Activated T-helper 1 cell treated with anti-CD3 and anti-CD28 coated beads, Interleukin-12 subunit alpha, Interleukin-12 subunit beta, Interleukin-2, Interleukin-4 antibody, amounts not matched to agents 30 ng/mL and 10 ng/mL and 1 ng/mL, durations not matched to agents 14 hours and 24 hours and 36 hours (primary cell): ENCODE data around the gene SAMD11. TPM values are rescaled to one million over a fixed set of nuclear protein-coding genes. Genes with fewer than 3 reads are reported as not detected.
"Not testable (repeated sequence)": the region's sequence is repeated elsewhere in the genome, so short reads cannot be mapped to it uniquely, and the experiment has no call there.

ENCODE experiments used
- DNase-seq: peaks from one replicate; pipeline ENCODE4 v3.0.0; 2021; ENCODE audit warnings: low spot score
- H3K27ac Mint-ChIP-seq: one replicate; pipeline ENCODE4 v1.8.0; 2021; ENCODE audit warnings: mild to moderate bottlenecking, mixed read lengths
- H3K27me3 Mint-ChIP-seq: one replicate; pipeline ENCODE4 v1.8.0; 2022; ENCODE audit warnings: mild to moderate bottlenecking, moderate library complexity, mixed read lengths; ENCODE audit not compliant: insufficient read depth
- H3K36me3 Mint-ChIP-seq: one replicate; pipeline ENCODE4 v1.8.0; 2021; ENCODE audit warnings: low read depth, mixed read lengths
- H3K4me1 Mint-ChIP-seq: one replicate; pipeline ENCODE4 v1.8.0; 2021; ENCODE audit warnings: low read depth, mixed read lengths
- H3K4me3 Mint-ChIP-seq: one replicate; pipeline ENCODE4 v1.8.0; 2021; ENCODE audit warnings: mild to moderate bottlenecking, moderate library complexity, mixed read lengths
- H3K9me3 Mint-ChIP-seq: one replicate; pipeline ENCODE4 v1.8.0; 2021; ENCODE audit warnings: mixed read lengths
- intact Hi-C: fragments of 100-400 bp; cut with micrococcal nuclease; formaldehyde crosslinking; loops from one replicate; pipeline ENCODE4 v1.15.1; 2024
- total RNA-seq: library from RNA; stranded (reverse); gene quantifications from 2 replicates; pipeline ENCODE4 v1.2.3, GENCODE V29; 2022

The SAMD11 gene
- total RNA-seq, 1 donor from 2014 or later: not detected

DNA sequence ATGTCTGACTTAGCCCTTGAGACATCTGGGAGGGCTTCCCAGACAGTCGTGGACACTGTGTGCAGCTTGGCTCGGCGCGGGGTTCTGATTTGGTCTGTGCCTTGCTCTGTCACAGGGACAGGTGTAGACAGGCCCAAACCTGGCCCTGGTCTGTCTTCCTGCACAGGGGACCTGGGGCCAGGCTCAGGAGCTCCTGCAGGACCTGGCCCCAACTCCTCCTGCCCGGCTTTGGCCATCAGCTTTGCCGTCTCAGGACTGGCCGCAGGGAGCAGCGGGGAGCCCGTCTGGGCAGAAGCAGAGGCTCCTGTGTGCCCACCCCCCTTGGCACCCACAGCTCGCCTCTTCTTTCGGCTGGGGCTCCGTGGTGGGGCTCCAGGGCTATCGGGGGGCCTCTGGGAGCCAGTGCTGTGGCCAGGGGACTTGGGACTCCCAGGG, 56.4 kb downstream of the SAMD11 start:
- intact Hi-C loops: loop anchor here (5.0 kb wide), 1 partner anchor 312 kb away; no protein-coding TSS in a partner anchor
- Mint-ChIP-seq H3K9me3 (no peaks in the 10 kb centered on the region), H3K4me1 (no peaks in the 10 kb centered on the region), H3K36me3 (no peaks in the 10 kb centered on the region), H3K4me3 (no peak overlapping the region), H3K27ac (no peak overlapping the region), H3K27me3 (peaks cover 15% of the 10 kb centered on the region)
- DNase-seq: no peak

DNA sequence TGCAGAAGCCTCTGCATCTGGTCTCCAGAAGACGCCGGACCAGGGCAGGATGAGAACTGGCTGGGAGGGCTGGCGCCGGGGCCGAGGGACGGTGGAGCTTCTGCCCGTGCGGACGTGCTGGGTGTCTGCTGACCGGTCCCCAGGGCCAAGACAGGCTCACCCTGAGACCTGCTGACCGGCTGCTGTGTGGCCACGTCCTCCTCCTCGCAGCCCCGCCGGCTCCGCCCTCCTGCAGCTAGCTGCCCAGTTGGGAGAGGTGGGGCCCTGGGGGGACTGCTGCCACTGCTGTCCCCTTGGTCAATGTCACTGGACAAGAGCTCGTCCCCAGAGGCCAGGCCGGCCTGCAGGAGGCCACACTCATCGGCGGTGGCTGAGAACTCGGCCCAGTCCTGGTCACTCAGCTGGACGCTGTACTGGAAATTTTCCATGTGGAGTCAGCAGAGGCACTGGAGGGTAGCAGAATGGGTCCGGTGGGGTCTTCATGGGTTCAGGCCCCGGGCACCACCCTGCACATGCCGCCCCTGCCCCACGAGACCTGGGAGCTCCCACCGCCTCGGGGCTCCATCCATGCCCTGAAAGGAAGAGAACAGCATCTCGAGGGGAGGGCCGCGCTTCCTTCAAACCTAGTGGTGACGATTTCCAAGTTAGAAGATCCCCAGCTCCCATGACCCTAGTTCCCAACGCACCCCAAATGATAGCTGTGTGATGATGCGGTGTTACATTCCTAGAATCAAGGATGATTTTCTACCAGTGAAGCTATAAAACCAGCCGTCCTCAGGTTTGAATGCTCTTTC, 57.1 kb downstream of the SAMD11 start:
- Mint-ChIP-seq H3K4me3 (no peak overlapping the region), H3K27me3 (peaks cover 13% of the 10 kb centered on the region), H3K36me3 (no peaks in the 10 kb centered on the region), H3K9me3 (no peaks in the 10 kb centered on the region), H3K4me1 (no peaks in the 10 kb centered on the region), H3K27ac (no peak overlapping the region)
- intact Hi-C loops: loop anchor here (5.0 kb wide), 1 partner anchor 312 kb away; no protein-coding TSS in a partner anchor
- DNase-seq: no peak

DNA sequence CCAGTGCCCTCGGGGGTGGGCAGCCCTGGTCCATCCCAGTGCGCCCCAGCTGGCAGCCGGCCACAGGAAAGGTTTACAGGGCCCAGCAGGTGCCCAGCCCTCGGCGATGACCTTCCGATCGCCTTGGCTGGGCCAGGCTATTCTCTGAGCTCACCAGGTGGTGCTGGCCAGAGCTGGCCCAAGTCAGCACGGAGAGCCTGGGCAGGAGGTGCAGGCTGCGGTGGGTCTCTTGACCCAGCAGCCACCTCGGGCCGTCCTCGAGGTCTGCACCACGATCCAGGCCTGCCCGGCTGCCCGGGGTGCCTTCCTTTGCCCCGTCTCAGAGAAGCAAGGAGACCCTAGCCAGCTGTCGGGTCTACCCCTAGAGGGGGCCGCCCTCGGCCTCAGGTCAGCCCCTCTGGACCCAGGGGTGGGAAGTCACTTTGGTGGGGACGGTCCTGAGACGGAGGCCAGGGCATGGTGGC, 57.8 kb downstream of the SAMD11 start:
- no peak overlapping the region for H3K4me3 Mint-ChIP-seq
- no peaks in the 10 kb centered on the region for H3K9me3 Mint-ChIP-seq
- intact Hi-C loops: loop anchor here (5.0 kb wide), 1 partner anchor 311 kb away; no protein-coding TSS in a partner anchor
- DNase-seq: no peak
- H3K4me1 Mint-ChIP-seq: no peaks in the 10 kb centered on the region
- H3K27me3 Mint-ChIP-seq: peaks cover 13% of the 10 kb centered on the region
- no peak overlapping the region for H3K27ac Mint-ChIP-seq
- H3K36me3 Mint-ChIP-seq: no peaks in the 10 kb centered on the region

DNA sequence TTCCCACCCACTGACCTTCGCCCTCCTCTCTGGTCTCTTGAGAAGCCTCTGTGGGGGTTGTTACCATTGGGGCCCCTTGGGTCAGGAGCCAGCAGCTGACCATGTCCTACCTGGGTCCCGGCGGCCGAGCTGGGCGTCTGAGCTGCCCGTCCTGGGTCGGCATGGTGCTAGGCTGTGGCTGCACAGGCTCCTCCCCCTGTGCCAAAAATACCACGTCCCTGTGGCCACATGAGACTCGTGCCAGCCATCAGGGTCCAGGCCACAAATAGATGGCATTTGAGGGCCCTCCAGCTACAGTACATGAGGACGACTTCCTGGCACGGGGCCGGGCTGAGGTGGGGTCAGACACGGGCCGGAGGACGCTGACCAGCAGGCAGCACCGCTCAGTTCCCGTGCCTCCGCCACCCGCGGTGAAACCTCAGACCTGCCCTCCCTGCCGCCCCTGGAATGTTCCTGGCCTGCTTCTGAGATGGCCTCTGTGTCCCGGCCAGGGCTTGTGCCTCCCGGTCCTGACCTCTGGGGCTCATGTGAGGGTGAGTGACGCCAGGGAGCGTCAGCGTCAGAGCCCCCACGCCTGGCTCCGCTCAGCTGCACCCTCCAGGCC, 58.3 kb downstream of the SAMD11 start, which contains the start of gene PERM1:
PERM1 (minus strand) TSS at position 139 of the 604 bp plus-strand sequence. CDS start 1,064 bp downstream, outside the sequence.
- intact Hi-C loops: loop anchor here (5.0 kb wide), 1 partner anchor 310 kb away; no protein-coding TSS in a partner anchor
- Mint-ChIP-seq H3K4me1 (no peaks in the 10 kb centered on the region), H3K4me3 (no peak within 1 kb of the TSS), H3K27ac (no peak within 1 kb of the TSS), H3K27me3 (peaks cover 13% of the 10 kb centered on the region), H3K36me3 (no peaks in the 10 kb centered on the region), H3K9me3 (no peaks in the 10 kb centered on the region)
- DNase-seq: no peak

DNA sequence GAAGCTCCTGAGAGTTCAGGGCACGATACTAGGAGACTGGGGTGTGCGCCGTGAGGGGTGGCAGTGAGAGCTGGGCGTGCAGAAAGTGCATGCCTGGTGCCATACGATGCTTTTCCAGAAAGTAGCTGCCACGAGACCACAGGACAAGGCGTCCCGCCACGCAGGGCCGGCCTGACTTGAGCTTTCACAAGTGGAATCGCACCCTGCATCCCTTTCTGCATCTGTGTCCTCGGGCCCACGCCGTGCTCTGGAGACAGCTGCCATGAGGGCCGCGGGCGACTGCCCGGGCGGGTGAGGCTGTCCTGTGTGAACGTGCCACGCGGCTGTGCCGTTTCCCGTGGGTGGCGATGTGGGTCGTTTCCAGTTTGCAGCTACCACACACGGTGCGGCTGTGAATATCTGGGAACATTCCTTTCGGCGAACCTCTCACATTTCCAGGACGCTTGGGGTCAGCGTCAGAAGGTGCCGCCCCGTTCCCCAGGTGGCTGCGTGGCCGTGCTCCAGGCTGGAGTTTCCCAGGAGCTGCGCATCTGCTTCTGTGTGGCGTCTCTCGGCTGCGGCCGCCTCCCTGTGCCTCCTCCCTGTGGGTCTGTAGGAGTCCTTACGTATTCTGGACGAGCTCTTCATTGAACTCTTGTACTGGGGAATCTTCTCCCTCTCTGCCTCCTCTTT, 59.2 kb downstream of the SAMD11 start:
- peaks cover 13% of the 10 kb centered on the region for H3K27me3 Mint-ChIP-seq
- DNase-seq: no peak
- intact Hi-C loops: loop anchor here (5.0 kb wide), 1 partner anchor 309 kb away; no protein-coding TSS in a partner anchor
- no peaks in the 10 kb centered on the region for H3K36me3 Mint-ChIP-seq
- H3K27ac Mint-ChIP-seq: no peak overlapping the region
- no peaks in the 10 kb centered on the region for H3K9me3 Mint-ChIP-seq
- H3K4me1 Mint-ChIP-seq: no peaks in the 10 kb centered on the region
- no peak overlapping the region for H3K4me3 Mint-ChIP-seq

GRCh38 chr1:983798-984475, 60.2 kb downstream of the SAMD11 start:
- Mint-ChIP-seq H3K4me1 (no peaks in the 10 kb centered on the region), H3K36me3 (no peaks in the 10 kb centered on the region), H3K27ac (no peak overlapping the region), H3K4me3 (no peak overlapping the region), H3K27me3 (peaks cover 19% of the 10 kb centered on the region), H3K9me3 (no peaks in the 10 kb centered on the region)
- DNase-seq: peak; percentile 43
- intact Hi-C loops: loop anchor here (1.0 to 5.0 kb wide), 3 partner anchors 17 to 308 kb away; partner anchors contain the start of gene HES4

GRCh38 chr1:984476-984814, 60.7 kb downstream of the SAMD11 start:
- Mint-ChIP-seq H3K27me3 (peaks cover 24% of the 10 kb centered on the region), H3K27ac (no peak overlapping the region), H3K4me3 (no peak overlapping the region), H3K36me3 (no peaks in the 10 kb centered on the region), H3K9me3 (no peaks in the 10 kb centered on the region), H3K4me1 (no peaks in the 10 kb centered on the region)
- DNase-seq: no peak
- intact Hi-C loops: loop anchor here (1.0 to 5.0 kb wide), 3 partner anchors 16 to 308 kb away; partner anchors contain the start of gene HES4

DNA sequence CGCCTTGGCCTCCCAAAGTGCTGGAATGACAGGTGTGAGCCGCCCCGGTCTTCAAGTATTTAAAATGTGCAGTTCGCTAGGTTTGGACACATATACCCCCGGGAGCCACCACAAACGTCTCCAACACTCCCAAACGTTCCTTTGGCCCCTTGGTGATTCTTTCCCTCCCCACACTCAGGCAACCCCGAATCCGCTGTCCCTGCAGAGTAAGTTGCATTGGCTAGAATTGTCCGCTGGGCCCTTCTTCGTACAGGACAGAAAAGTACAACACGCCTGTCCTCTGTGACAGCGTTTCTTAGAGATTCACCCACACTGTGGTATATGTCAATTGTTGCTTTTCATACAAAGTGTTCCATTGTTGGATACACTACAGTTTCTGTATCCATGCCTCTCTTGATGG, 61.4 kb downstream of the SAMD11 start:
- Mint-ChIP-seq H3K4me3 (no peak overlapping the region), H3K9me3 (no peaks in the 10 kb centered on the region), H3K4me1 (no peaks in the 10 kb centered on the region), H3K27me3 (peaks cover 28% of the 10 kb centered on the region), H3K27ac (no peak overlapping the region), H3K36me3 (no peaks in the 10 kb centered on the region)
- intact Hi-C loops: loop anchor here (2.0 kb wide), 1 partner anchor 16 kb away; the partner anchor contains the start of gene HES4
- DNase-seq: no peak

GRCh38 chr1:988061-988460, 64.3 kb downstream of the SAMD11 start:
- H3K9me3 Mint-ChIP-seq, H3K4me3 Mint-ChIP-seq, H3K27ac Mint-ChIP-seq, DNase-seq, intact Hi-C loops, H3K36me3 Mint-ChIP-seq, H3K4me1 Mint-ChIP-seq: not testable (repeated sequence)
- peaks cover 35% of the 10 kb centered on the region for H3K27me3 Mint-ChIP-seq

GRCh38 chr1:991275-991674, 67.6 kb downstream of the SAMD11 start:
- H3K4me3 Mint-ChIP-seq, H3K36me3 Mint-ChIP-seq, H3K27ac Mint-ChIP-seq, H3K4me1 Mint-ChIP-seq, DNase-seq, intact Hi-C loops, H3K9me3 Mint-ChIP-seq: not testable (repeated sequence)
- H3K27me3 Mint-ChIP-seq: peaks cover 37% of the 10 kb centered on the region

DNA sequence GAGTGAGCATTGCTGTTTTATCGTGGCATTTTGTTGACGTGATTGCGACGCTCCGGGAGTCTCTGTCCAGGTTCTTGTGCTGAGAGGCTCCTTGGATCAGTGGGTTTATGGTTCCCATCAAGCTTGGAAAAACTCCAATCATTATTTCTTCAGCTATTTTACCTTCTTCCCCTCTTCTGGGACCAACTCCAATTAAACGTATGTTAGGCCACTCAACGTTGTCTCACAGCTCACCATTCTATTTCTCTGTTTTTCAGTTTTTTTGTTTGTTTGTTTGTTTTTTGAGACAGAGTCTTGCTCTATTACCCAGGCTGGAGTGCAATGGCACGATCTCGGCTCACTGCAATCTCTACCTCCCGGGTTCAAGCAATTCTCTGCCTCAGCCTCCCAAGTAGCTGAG, 68.2 kb downstream of the SAMD11 start:
- H3K36me3 Mint-ChIP-seq: no peaks in the 10 kb centered on the region
- intact Hi-C loops: no loop called here

DNA sequence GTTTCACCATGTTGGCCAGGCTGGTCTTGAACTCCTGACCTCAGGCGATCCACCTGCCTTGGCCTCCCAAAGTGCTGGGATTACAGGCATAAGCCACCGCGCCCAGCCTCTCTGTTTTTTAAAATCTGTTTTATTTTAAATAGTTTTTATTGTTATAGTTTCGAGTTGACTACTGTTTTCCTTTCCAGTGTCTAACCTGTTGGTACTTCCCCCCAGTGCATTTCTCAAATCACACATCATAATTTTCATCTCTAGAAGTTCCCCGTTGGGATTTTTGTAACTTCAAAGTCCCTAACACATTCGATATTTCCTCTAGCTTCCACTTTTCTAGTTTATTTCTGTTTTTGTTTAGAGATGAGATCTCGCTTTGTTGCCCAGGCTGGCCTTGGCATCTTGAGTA, 68.6 kb downstream of the SAMD11 start:
- H3K4me1 Mint-ChIP-seq: peaks cover 5% of the 10 kb centered on the region
- intact Hi-C loops: no loop called here
- DNase-seq: no peak
- peaks cover 10% of the 10 kb centered on the region for H3K9me3 Mint-ChIP-seq
- H3K4me3 Mint-ChIP-seq: no peak overlapping the region
- peaks cover 42% of the 10 kb centered on the region for H3K27me3 Mint-ChIP-seq
- no peaks in the 10 kb centered on the region for H3K36me3 Mint-ChIP-seq
- H3K27ac Mint-ChIP-seq: peak overlapping the region; percentile 40

More for the DNA sequence above, 68.2 kb downstream of the SAMD11 start:
- H3K9me3 Mint-ChIP-seq: peaks cover 10% of the 10 kb centered on the region
- no peak overlapping the region for H3K27ac Mint-ChIP-seq
- no peak overlapping the region for H3K4me3 Mint-ChIP-seq
- H3K27me3 Mint-ChIP-seq: peaks cover 37% of the 10 kb centered on the region
- DNase-seq: no peak
- H3K4me1 Mint-ChIP-seq: peaks cover 5% of the 10 kb centered on the region
